Astrocyte of the cerebellum (primary cell): ENCODE measurements around the gene RPS6KA4.

Experiments
- DNase-seq: peaks from one replicate; pipeline ENCODE4 v3.0.0-alpha.2; 2011; ENCODE audit warnings: low read depth
- H3K4me3 ChIP-seq: 2 replicates; pipeline ENCODE4 v1.5.1; 2011; ENCODE audit warnings: mild to moderate bottlenecking, low read depth, low read length, moderate library complexity
- in situ Hi-C: cut with HindIII; loops from 2 replicates; pipeline ENCODE4 v1.10.0; 2017; ENCODE audit warnings: low sequenced_read_pairs
- TF ChIP-seq, protein P1 (sequence below): IDR thresholded peaks from 2 replicates; pipeline ENCODE4 v1.5.1; 2012; ENCODE audit warnings: low read length, low read depth, moderate library complexity, mild to moderate bottlenecking; ENCODE audit errors: missing control alignments

RPS6KA4 gene

DNA sequence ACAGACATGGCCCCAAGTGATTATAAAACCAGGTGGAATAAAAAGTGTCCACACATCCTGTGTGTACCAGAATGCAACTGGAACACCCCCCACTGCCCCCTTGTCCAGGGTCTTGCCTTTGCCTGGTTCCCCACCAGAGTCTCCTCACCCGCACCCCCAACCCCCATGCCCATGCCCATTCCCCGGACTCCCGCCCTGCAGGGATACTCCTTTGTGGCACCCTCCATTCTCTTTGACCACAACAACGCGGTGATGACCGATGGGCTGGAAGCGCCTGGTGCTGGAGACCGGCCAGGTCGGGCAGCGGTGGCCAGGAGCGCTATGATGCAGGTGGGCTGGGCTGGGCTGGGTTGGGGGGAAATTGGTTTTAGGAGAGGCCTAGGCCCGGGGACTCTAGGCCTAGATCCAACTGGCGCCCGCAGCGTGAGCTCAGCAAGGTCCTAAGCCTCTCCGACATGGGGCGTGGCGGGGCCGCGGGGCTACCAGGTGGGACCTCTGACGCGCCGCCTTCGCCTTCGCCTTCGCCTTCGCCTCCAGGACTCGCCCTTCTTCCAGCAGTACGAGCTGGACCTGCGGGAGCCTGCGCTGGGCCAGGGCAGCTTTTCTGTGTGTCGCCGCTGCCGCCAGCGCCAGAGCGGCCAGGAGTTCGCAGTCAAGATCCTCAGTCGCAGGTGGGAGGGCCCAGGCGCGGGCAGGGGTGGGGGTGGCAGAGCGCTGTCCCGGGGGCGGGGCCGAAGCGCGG lies 9.1 kb downstream of the RPS6KA4 start:
- H3K4me3 ChIP-seq, result no peak overlapping the region
- no peak for DNase-seq
- in situ Hi-C loops, result no loop called here
- TF ChIP-seq, protein P1, sequence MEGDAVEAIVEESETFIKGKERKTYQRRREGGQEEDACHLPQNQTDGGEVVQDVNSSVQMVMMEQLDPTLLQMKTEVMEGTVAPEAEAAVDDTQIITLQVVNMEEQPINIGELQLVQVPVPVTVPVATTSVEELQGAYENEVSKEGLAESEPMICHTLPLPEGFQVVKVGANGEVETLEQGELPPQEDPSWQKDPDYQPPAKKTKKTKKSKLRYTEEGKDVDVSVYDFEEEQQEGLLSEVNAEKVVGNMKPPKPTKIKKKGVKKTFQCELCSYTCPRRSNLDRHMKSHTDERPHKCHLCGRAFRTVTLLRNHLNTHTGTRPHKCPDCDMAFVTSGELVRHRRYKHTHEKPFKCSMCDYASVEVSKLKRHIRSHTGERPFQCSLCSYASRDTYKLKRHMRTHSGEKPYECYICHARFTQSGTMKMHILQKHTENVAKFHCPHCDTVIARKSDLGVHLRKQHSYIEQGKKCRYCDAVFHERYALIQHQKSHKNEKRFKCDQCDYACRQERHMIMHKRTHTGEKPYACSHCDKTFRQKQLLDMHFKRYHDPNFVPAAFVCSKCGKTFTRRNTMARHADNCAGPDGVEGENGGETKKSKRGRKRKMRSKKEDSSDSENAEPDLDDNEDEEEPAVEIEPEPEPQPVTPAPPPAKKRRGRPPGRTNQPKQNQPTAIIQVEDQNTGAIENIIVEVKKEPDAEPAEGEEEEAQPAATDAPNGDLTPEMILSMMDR, result no peak

DNA sequence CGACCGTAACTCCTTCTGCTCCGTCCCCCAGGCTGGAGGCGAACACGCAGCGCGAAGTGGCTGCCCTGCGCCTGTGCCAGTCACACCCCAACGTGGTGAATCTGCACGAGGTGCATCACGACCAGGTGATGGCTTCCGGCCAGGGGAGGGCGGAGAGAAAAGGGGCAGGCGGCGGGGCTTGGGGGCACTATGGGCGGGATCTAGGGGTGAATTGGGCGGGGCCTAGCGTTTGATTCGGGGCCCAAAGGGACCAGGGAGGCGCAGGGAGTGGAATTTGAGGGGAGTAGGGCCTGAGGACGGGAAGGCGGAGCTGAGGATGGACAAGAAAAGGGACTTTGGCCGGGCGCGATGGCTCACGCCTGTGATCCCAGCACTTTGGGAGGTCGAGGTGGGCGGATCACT lies 9.7 kb downstream of the RPS6KA4 start:
- TF ChIP-seq, protein P1, result no peak
- in situ Hi-C loops, result no loop called here
- H3K4me3 ChIP-seq, result no peak overlapping the region
- no peak for DNase-seq

DNA sequence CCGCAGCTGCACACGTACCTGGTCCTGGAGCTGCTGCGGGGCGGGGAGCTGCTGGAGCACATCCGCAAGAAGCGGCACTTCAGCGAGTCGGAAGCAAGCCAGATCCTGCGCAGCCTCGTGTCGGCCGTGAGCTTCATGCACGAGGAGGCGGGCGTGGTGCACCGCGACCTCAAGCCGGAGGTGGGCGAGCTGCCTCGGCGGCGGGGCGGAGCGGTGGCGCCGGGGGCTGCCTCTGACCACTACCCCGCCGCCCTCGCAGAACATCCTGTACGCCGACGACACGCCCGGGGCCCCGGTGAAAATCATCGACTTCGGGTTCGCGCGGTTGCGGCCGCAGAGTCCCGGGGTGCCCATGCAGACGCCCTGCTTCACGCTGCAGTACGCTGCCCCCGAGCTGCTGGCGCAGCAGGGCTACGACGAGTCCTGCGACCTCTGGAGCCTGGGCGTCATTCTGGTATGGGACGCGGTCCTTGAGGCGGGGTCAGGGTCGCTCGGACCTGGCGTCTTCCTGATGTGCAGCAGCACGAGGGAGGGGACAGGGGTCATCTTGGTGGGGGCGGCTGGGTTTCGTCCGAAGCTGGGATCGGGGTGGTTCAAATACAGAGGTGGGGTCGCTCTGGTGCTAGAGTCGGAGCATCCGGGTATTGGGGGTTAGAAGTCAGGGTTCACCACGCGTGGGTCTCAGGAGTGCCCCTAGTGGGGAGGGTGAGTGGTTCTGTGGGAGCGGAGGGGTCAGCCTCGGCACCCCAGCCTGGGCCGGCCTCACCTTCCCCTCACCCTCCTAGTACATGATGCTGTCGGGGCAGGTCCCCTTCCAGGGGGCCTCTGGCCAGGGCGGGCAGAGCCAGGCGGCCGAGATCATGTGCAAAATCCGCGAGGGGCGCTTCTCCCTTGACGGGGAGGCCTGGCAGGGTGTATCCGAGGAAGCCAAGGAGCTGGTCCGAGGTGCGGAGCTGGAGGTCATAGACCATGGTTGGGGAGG lies 10.8 kb downstream of the RPS6KA4 start:
- TF ChIP-seq, protein P1, result peak; percentile 1
- no peak for DNase-seq
- no peak overlapping the region for H3K4me3 ChIP-seq
- in situ Hi-C loops, result no loop called here

DNA sequence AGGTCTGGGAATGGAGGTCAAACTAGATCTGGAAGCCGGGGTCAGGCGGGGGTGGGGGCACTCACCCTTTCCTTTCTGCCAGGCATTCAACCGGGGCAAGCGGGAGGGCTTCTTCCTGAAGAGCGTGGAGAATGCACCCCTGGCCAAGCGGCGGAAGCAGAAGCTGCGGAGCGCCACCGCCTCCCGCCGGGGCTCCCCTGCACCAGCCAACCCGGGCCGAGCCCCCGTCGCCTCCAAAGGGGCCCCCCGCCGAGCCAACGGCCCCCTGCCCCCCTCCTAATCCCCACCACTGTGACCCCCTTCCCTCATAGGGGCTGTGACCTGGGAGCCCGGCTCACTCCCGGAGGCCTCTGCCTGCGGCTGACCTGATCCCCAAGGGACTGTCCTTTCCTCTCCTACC lies 12.2 kb downstream of the RPS6KA4 start:
- TF ChIP-seq, protein P1, result no peak
- in situ Hi-C loops, result no loop called here
- no peak for DNase-seq
- H3K4me3 ChIP-seq, result no peak overlapping the region

DNA sequence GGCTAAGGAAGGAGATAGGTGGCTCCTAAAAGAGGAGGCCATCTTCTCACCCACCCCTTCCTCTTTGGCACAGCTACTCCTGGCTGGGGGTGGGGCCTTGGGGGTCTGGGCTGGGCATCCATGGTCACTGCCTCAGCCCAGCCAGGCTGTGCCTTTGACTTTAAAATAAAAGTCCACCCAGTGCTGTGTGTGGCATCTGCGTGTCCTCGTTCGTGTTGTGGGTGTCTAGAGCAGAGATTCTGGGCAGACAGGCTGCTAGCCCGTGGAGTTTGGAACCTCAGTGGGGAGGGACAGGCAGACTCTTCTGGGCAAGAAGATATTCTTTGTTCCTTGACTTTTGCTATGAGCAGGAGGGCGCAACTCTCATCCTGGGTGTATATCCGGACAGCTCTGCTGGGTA lies 13.1 kb downstream of the RPS6KA4 start:
- in situ Hi-C loops, result no loop called here
- H3K4me3 ChIP-seq, result no peak overlapping the region
- DNase-seq, result no peak
- TF ChIP-seq, protein P1, result no peak

DNA sequence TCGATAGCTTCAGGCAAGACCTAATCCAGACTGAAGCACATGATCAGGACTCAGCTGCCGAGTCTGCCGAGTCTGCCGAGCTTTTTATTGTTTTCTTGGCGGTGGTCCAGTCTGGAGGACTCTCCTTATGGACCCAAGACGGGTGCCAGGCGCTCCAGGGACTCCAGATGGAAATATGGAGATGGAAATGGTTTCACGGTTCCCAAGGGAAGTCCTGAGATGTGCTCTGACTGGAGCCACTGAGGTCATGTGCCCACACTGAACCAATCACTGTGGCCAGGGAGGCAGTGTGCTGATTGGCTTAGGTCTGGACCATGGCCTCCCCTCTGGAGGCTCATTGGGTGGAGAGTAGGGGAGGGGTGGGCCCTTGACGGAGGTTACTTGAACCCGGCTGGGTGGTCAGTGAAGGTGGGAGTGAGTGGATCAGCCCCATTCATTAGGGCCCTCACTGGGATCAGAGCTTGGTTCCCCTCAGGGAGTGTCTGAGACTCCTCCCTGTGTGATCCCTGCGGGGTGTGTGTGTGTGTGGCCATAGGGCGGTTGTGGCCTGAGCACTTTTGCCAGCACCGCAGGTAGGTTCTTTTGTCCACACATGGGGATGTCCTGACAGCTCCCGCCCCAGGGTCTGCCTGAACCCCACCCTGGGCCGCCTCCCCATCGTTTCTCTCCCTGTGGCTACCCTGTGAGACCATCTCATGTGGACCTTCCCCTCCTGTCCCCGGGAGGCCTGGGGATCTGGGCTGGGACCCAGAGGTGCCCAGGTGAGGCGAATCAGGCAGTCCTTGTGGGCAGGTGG lies 14.0 kb downstream of the RPS6KA4 start:
- no peak for DNase-seq
- TF ChIP-seq, protein P1, result no peak
- no peak overlapping the region for H3K4me3 ChIP-seq
- in situ Hi-C loops, result no loop called here
